ENCODE results near the gene COPG2.

GRCh38 chr7:130689683-130690082 lies 21.1 kb upstream of the COPG2 start:
- TF ChIP-seq POLR2A (IDR thresholded peaks at IDR 0.05; ENCODE audit: low read depth, low read length): no peak
- no peak for TF ChIP-seq CTCF (conservative IDR thresholded peaks at IDR 0.05; ENCODE audit: low read depth, low read length)
- TF ChIP-seq RAD21 (IDR thresholded peaks at IDR 0.05; ENCODE audit: low read length): no peak
- TF ChIP-seq FOS (IDR thresholded peaks at IDR 0.05; ENCODE audit: low read depth, low read length): no peak
- no peak for TF ChIP-seq CHD1 (IDR thresholded peaks at IDR 0.05; ENCODE audit: low read depth, low read length)
- TF ChIP-seq BHLHE40 (IDR thresholded peaks at IDR 0.05; ENCODE audit: low read depth, low read length): no peak
- TF ChIP-seq MAFK (IDR thresholded peaks at IDR 0.05; ENCODE audit: low read depth, low read length): no peak
- TF ChIP-seq RFX5 (IDR thresholded peaks at IDR 0.05; ENCODE audit: low read depth, low read length): no peak
- no peak for TF ChIP-seq MXI1 (IDR thresholded peaks at IDR 0.05; ENCODE audit: borderline replicate concordance, low read depth, low read length)
- TF ChIP-seq USF2 (IDR thresholded peaks at IDR 0.05; ENCODE audit: low read depth, low read length): no peak
- no peak for TF ChIP-seq CEBPB (IDR thresholded peaks at IDR 0.05; ENCODE audit: low read depth, low read length)
- no peak for TF ChIP-seq NFE2L2 (IDR thresholded peaks at IDR 0.05; ENCODE audit: low read depth, low read length)
